Measurements from ENCODE around the gene SUPT4H1.

SUPT4H1 gene

GRCh38 chr17:58384897-58385296, 32.9 kb upstream of the SUPT4H1 start:
- no peak for TF ChIP-seq REST (IDR thresholded peaks at IDR 0.05; ENCODE audit: insufficient read depth in 1 of 2, low read depth in 2 of 2, low read length in 2 of 2)
- no peak for TF ChIP-seq TAF1 (IDR thresholded peaks at IDR 0.05; ENCODE audit: borderline replicate concordance, insufficient read depth, low read length)

- TF ChIP-seq FOXP2 (optimal IDR thresholded peaks at IDR 0.05; ENCODE audit: borderline replicate concordance, extremely low read depth, extremely low read length, insufficient read depth) (no peak), TAF1 (IDR thresholded peaks at IDR 0.05; ENCODE audit: borderline replicate concordance, insufficient read depth, low read length) (no peak), POLR2AphosphoS5 (IDR thresholded peaks at IDR 0.05; ENCODE audit: low read depth, low read length) (no peak), REST (IDR thresholded peaks at IDR 0.05; ENCODE audit: insufficient read depth in 1 of 2, low read depth in 2 of 2, low read length in 2 of 2) (no peak), SIN3A (IDR thresholded peaks at IDR 0.05; ENCODE audit: borderline replicate concordance, insufficient read depth, low read length) (no peak)
Observed at GRCh38 chr17:58383892-58384462, 32.0 kb upstream of the SUPT4H1 start.

GRCh38 chr17:58382872-58383242, 30.9 kb upstream of the SUPT4H1 start:
- no peak for TF ChIP-seq POLR2AphosphoS5 (IDR thresholded peaks at IDR 0.05; ENCODE audit: low read depth, low read length)

GRCh38 chr17:58382108-58382871, 30.3 kb upstream of the SUPT4H1 start:
- TF ChIP-seq TAF1 (IDR thresholded peaks at IDR 0.05; ENCODE audit: borderline replicate concordance, insufficient read depth, low read length) = no peak
- TF ChIP-seq FOXP2 (optimal IDR thresholded peaks at IDR 0.05; ENCODE audit: borderline replicate concordance, extremely low read depth, extremely low read length, insufficient read depth) = no peak
- TF ChIP-seq POLR2AphosphoS5 (IDR thresholded peaks at IDR 0.05; ENCODE audit: low read depth, low read length) = no peak
- no peak for TF ChIP-seq SIN3A (IDR thresholded peaks at IDR 0.05; ENCODE audit: borderline replicate concordance, insufficient read depth, low read length)
- no peak for TF ChIP-seq REST (IDR thresholded peaks at IDR 0.05; ENCODE audit: insufficient read depth in 1 of 2, low read depth in 2 of 2, low read length in 2 of 2)

GRCh38 chr17:58381124-58382035, 29.4 kb upstream of the SUPT4H1 start:
- no peak for TF ChIP-seq TAF1 (IDR thresholded peaks at IDR 0.05; ENCODE audit: borderline replicate concordance, insufficient read depth, low read length)
- no peak for TF ChIP-seq REST (IDR thresholded peaks at IDR 0.05; ENCODE audit: insufficient read depth in 1 of 2, low read depth in 2 of 2, low read length in 2 of 2)
- no peak for TF ChIP-seq POLR2AphosphoS5 (IDR thresholded peaks at IDR 0.05; ENCODE audit: low read depth, low read length)
- no peak for TF ChIP-seq SIN3A (IDR thresholded peaks at IDR 0.05; ENCODE audit: borderline replicate concordance, insufficient read depth, low read length)
